Transverse colon (tissue), 3 donors: ENCODE results near the gene PTPN2.

Experiments
- CTCF ChIP-seq, 5 experiments: fragments of 200-600 bp in 3 of 5; fragments of 450-650 bp in 2 of 5; sonication (generic) in 3 of 5; IDR thresholded peaks; 1 replicate in 2 of 5; 2 replicates in 3 of 5; pipeline ENCODE4 v1.5.1; 2016 to 2017; ENCODE audit warnings: antibody characterized with exemption in 5 of 5, inconsistent platforms in 3 of 5, mild to moderate bottlenecking in 2 of 5, moderate library complexity in 1 of 5
- EP300 ChIP-seq: sonication (generic); formaldehyde crosslinking; IDR thresholded peaks from one replicate; pipeline ENCODE4 v1.6.1; 2017; ENCODE audit warnings: antibody characterized with exemption, low read depth
- POLR2A ChIP-seq: fragments of 450-650 bp; IDR thresholded peaks from one replicate; pipeline ENCODE4 v1.6.1; 2016; ENCODE audit warnings: antibody characterized with exemption, mild to moderate bottlenecking, moderate library complexity

- no peak for TF ChIP-seq POLR2A
- TF ChIP-seq CTCF (IDR thresholded peaks at IDR 0.05): no peak
- TF ChIP-seq EP300: no peak
Observed at GRCh38 chr18:12911025-12911928, 27.2 kb upstream of the PTPN2 start.
